Neuronal stem cell (in vitro differentiated cells): Measurements from ENCODE around the gene ARMC12.

Source experiments
- DNase-seq: peaks from one replicate; pipeline ENCODE4 v3.0.0-alpha.2; 2013; ENCODE audit warnings: low spot score
- H2AFZ ChIP-seq: one replicate; pipeline ENCODE4 v1.6.1; 2013; ENCODE audit warnings: mild to moderate bottlenecking, low read length, inconsistent platforms
- H2AK5ac ChIP-seq: 2 replicates; pipeline ENCODE4 v1.6.1; 2013; ENCODE audit warnings: low read depth, mild to moderate bottlenecking, inconsistent platforms, low read length, moderate library complexity, mixed read lengths
- H2BK120ac ChIP-seq: 2 replicates; pipeline ENCODE4 v1.6.1; 2013; ENCODE audit warnings: low read depth, mild to moderate bottlenecking, inconsistent platforms, low read length, moderate library complexity, mixed read lengths
- H2BK12ac ChIP-seq: one replicate; pipeline ENCODE4 v1.6.1; 2013; ENCODE audit warnings: low read length, inconsistent platforms
- H2BK15ac ChIP-seq: 2 replicates; pipeline ENCODE4 v1.6.1; 2013; ENCODE audit warnings: mild to moderate bottlenecking, low read length, inconsistent platforms, mixed read lengths
- H2BK5ac ChIP-seq: one replicate; pipeline ENCODE4 v1.6.1; 2013; ENCODE audit warnings: inconsistent platforms, mild to moderate bottlenecking, low read length, moderate library complexity
- H3K14ac ChIP-seq: one replicate; pipeline ENCODE4 v1.6.1; 2013; ENCODE audit warnings: low read length, inconsistent platforms
- H3K18ac ChIP-seq: 2 replicates; pipeline ENCODE4 v1.6.1; 2013; ENCODE audit warnings: low read length, inconsistent platforms
- H3K23ac ChIP-seq: 2 replicates; pipeline ENCODE4 v1.6.1; 2013; ENCODE audit warnings: low read depth, mild to moderate bottlenecking, mixed read lengths, low read length, inconsistent platforms; ENCODE audit not compliant: poor library complexity
- H3K27ac ChIP-seq: replicated peaks from 3 replicates; pipeline ENCODE4 v1.5.1; 2013; ENCODE audit warnings: low read length, inconsistent platforms
- H3K27me3 ChIP-seq, 3 experiments: 2 replicates each; pipeline ENCODE4 v1.6.1; 2013; ENCODE audit warnings: low read length in 3 of 3, mild to moderate bottlenecking in 2 of 3, inconsistent platforms in 1 of 3, low read depth in 1 of 3, mixed read lengths in 1 of 3, moderate library complexity in 1 of 3; ENCODE audit not compliant: control insufficient read depth in 3 of 3, insufficient read depth in 3 of 3
- H3K36me3 ChIP-seq, 2 donors: replicated peaks in 1 of 2; 2 replicates each; pipeline ENCODE4 v1.6.1; 2013; ENCODE audit warnings: low read length in 2 of 2; ENCODE audit not compliant: control insufficient read depth in 2 of 2, insufficient read depth in 2 of 2
- H3K4ac ChIP-seq: 2 replicates; pipeline ENCODE4 v1.6.1; 2013; ENCODE audit warnings: inconsistent platforms, mild to moderate bottlenecking, low read length, moderate library complexity
- H3K4me1 ChIP-seq, 2 donors: 1 replicate in 1 of 2; 2 replicates in 1 of 2; pipeline ENCODE4 v1.6.1; 2013; ENCODE audit warnings: low read length in 2 of 2, low read depth in 1 of 2; ENCODE audit not compliant: control insufficient read depth in 2 of 2, insufficient read depth in 1 of 2
- H3K4me2 ChIP-seq: one replicate; pipeline ENCODE4 v1.6.1; 2013; ENCODE audit warnings: mild to moderate bottlenecking, low read length, inconsistent platforms; ENCODE audit not compliant: insufficient read depth, poor library complexity, severe bottlenecking
- H3K4me3 ChIP-seq, 2 donors: 2 replicates each; pipeline ENCODE4 v1.5.1; 2013; ENCODE audit warnings: low read length in 2 of 2, mild to moderate bottlenecking in 2 of 2, inconsistent platforms in 1 of 2, moderate library complexity in 1 of 2
- H3K79me1 ChIP-seq: one replicate; pipeline ENCODE4 v1.6.1; 2013; ENCODE audit warnings: low read depth, mild to moderate bottlenecking, inconsistent platforms, low read length, moderate library complexity
- H3K9ac ChIP-seq: one replicate; pipeline ENCODE4 v1.6.1; 2013; ENCODE audit warnings: mild to moderate bottlenecking, low read depth, low read length, inconsistent platforms; ENCODE audit not compliant: poor library complexity
- H3K9me3 ChIP-seq, 2 donors: replicated peaks in 1 of 2; 2 replicates each; pipeline versions ENCODE3 to v1.6.1; 2013; ENCODE audit warnings: low read length in 2 of 2, mild to moderate bottlenecking in 2 of 2, inconsistent platforms in 1 of 2, low read depth in 1 of 2, mixed read lengths in 1 of 2, moderate library complexity in 1 of 2; ENCODE audit not compliant: control insufficient read depth in 2 of 2, insufficient read depth in 1 of 2
- H4K8ac ChIP-seq: one replicate; pipeline ENCODE4 v1.6.1; 2013; ENCODE audit warnings: low read depth, mild to moderate bottlenecking, inconsistent platforms, low read length, moderate library complexity
- H4K91ac ChIP-seq: one replicate; pipeline ENCODE4 v1.6.1; 2013; ENCODE audit warnings: low read length, low read depth, mild to moderate bottlenecking, inconsistent platforms; ENCODE audit not compliant: poor library complexity
- WGBS, 2 donors: extraction: QIAGEN DNeasy Blood & Tissue Kit; methylation state at CpG; one replicate each; pipeline ENCODE4 v1.1.7; 2013; ENCODE audit warnings: missing lambda C conversion rate in 2 of 2, mixed read lengths in 1 of 2; ENCODE audit not compliant: insufficient read length in 2 of 2, insufficient replicate concordance in 1 of 2; ENCODE audit errors: extremely low coverage in 2 of 2; 5-methylcytosine and 5-hydroxymethylcytosine counted together

Gene ARMC12

GRCh38 chr6:35794536-35795452, 58.0 kb downstream of the ARMC12 start:
- no peaks in the 10 kb centered on the region for H3K9me3 ChIP-seq
- H2AFZ ChIP-seq = no peak overlapping the region
- H3K4ac ChIP-seq = no peak overlapping the region
- peaks cover 0 to 17% (median 0%) of the 10 kb centered on the region in 3 experiments for H3K27me3 ChIP-seq
- peak overlapping the region; percentile 66 for H3K9ac ChIP-seq
- H2AK5ac ChIP-seq = peak overlapping the region; percentile 76
- H3K79me1 ChIP-seq = no peaks in the 10 kb centered on the region
- no peaks in the 10 kb centered on the region for H3K4me1 ChIP-seq
- WGBS, 2 donors = no CpG with 5 or more reads among the region's 17 CpGs
- H2BK120ac ChIP-seq = no peak overlapping the region
- H3K14ac ChIP-seq = peak overlapping the region; percentile 85
- no peak for DNase-seq
- H3K4me2 ChIP-seq = no peak overlapping the region
- H2BK15ac ChIP-seq = no peak overlapping the region
- no peak overlapping the region for H4K91ac ChIP-seq
- peak overlapping the region; percentile 92 for H3K23ac ChIP-seq
- no peak overlapping the region for H2BK12ac ChIP-seq
- H3K27ac ChIP-seq = no peak overlapping the region
- peak overlapping the region; percentile 29 for H3K18ac ChIP-seq
- no peak overlapping the region for H2BK5ac ChIP-seq
- no peaks in the 10 kb centered on the region for H3K36me3 ChIP-seq
- H4K8ac ChIP-seq = peak overlapping the region; percentile 87
- no peak overlapping the region for H3K4me3 ChIP-seq

- H3K4me2 ChIP-seq = no peak overlapping the region
- H2BK120ac ChIP-seq = no peak overlapping the region
- H3K79me1 ChIP-seq = no peaks in the 10 kb centered on the region
- H3K36me3 ChIP-seq = no peaks in the 10 kb centered on the region
- no peak overlapping the region for H3K27ac ChIP-seq
- H2BK15ac ChIP-seq = peak overlapping the region; percentile 31
- DNase-seq = no peak
- H3K18ac ChIP-seq = peak overlapping the region; percentile 54
- no peak overlapping the region for H2BK5ac ChIP-seq
- peak overlapping the region; percentile 25 for H3K14ac ChIP-seq
- no peak overlapping the region for H2AFZ ChIP-seq
- no CpG with 5 or more reads among the region's 11 CpGs for WGBS, 2 donors
- H3K23ac ChIP-seq = peak overlapping the region; percentile 93
- no peak overlapping the region for H3K9ac ChIP-seq
- no peaks in the 10 kb centered on the region for H3K4me1 ChIP-seq
- no peak overlapping the region for H4K8ac ChIP-seq
- no peak overlapping the region for H3K4me3 ChIP-seq
- no peak overlapping the region for H2AK5ac ChIP-seq
- H3K4ac ChIP-seq = no peak overlapping the region
- peaks cover 0 to 17% (median 0%) of the 10 kb centered on the region in 3 experiments for H3K27me3 ChIP-seq
- peak overlapping the region; percentile 64 for H2BK12ac ChIP-seq
- H4K91ac ChIP-seq = no peak overlapping the region
- H3K9me3 ChIP-seq = no peaks in the 10 kb centered on the region
These were observed 58.7 kb downstream of the ARMC12 start for GRCh38 chr6:35795453-35796071.

- peak overlapping the region; percentile 25 for H3K14ac ChIP-seq
- no peak overlapping the region for H3K27ac ChIP-seq
- no peaks in the 10 kb centered on the region for H3K4me1 ChIP-seq
- H4K8ac ChIP-seq = no peak overlapping the region
- no peaks in the 10 kb centered on the region for H3K36me3 ChIP-seq
- no peak overlapping the region for H2BK12ac ChIP-seq
- H3K23ac ChIP-seq = no peak overlapping the region
- no peaks in the 10 kb centered on the region for H3K79me1 ChIP-seq
- H3K27me3 ChIP-seq = peaks cover 0 to 17% (median 0%) of the 10 kb centered on the region in 3 experiments
- no peak overlapping the region for H4K91ac ChIP-seq
- H3K4me3 ChIP-seq = no peak overlapping the region
- no peak overlapping the region for H2BK120ac ChIP-seq
- H2BK15ac ChIP-seq = no peak overlapping the region
- H2BK5ac ChIP-seq = no peak overlapping the region
- H2AK5ac ChIP-seq = no peak overlapping the region
- no peaks in the 10 kb centered on the region for H3K9me3 ChIP-seq
- no peak overlapping the region for H3K4ac ChIP-seq
- no peak overlapping the region for H3K9ac ChIP-seq
- no peak overlapping the region for H3K4me2 ChIP-seq
- no peak for DNase-seq
- H2AFZ ChIP-seq = no peak overlapping the region
- H3K18ac ChIP-seq = no peak overlapping the region
- WGBS, 2 donors = no CpG with 5 or more reads among the region's 4 CpGs
These were observed 59.4 kb downstream of the ARMC12 start for GRCh38 chr6:35796236-35796635.
